Measurements from ENCODE around the gene PRR5L.

DNA sequence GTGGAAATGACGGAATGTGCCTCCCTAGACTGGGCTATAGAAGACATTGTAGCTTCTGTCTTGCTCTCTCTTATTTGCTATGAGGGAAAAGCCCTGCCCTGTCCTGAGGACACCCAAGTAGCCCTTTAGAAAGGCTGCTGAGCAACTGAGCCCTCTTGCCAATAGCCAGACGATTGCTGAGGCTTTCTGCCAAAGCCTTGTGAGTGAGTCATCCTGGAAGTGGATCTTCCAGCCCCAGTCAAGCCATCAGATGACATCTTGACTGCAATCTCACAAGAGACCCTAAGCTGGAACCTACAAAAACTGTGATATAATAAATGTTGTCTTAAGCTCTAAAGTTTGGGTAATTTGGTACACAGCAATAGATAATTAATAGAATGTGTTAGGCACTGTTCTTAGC, 217.9 kb downstream of the PRR5L start:
- TF ChIP-seq, protein P1, sequence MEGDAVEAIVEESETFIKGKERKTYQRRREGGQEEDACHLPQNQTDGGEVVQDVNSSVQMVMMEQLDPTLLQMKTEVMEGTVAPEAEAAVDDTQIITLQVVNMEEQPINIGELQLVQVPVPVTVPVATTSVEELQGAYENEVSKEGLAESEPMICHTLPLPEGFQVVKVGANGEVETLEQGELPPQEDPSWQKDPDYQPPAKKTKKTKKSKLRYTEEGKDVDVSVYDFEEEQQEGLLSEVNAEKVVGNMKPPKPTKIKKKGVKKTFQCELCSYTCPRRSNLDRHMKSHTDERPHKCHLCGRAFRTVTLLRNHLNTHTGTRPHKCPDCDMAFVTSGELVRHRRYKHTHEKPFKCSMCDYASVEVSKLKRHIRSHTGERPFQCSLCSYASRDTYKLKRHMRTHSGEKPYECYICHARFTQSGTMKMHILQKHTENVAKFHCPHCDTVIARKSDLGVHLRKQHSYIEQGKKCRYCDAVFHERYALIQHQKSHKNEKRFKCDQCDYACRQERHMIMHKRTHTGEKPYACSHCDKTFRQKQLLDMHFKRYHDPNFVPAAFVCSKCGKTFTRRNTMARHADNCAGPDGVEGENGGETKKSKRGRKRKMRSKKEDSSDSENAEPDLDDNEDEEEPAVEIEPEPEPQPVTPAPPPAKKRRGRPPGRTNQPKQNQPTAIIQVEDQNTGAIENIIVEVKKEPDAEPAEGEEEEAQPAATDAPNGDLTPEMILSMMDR (IDR thresholded peaks at IDR 0.05), result no peak
- no peak for TF ChIP-seq EP300 (IDR thresholded peaks at IDR 0.05)

Data from sigmoid colon (tissue), 4 donors.